Measurements from ENCODE around the gene PLCXD1.
"Not testable (repeated sequence)": the region's sequence is repeated elsewhere in the genome, so short reads cannot be mapped to it uniquely, and the experiment has no call there.

The PLCXD1 gene

DNA sequence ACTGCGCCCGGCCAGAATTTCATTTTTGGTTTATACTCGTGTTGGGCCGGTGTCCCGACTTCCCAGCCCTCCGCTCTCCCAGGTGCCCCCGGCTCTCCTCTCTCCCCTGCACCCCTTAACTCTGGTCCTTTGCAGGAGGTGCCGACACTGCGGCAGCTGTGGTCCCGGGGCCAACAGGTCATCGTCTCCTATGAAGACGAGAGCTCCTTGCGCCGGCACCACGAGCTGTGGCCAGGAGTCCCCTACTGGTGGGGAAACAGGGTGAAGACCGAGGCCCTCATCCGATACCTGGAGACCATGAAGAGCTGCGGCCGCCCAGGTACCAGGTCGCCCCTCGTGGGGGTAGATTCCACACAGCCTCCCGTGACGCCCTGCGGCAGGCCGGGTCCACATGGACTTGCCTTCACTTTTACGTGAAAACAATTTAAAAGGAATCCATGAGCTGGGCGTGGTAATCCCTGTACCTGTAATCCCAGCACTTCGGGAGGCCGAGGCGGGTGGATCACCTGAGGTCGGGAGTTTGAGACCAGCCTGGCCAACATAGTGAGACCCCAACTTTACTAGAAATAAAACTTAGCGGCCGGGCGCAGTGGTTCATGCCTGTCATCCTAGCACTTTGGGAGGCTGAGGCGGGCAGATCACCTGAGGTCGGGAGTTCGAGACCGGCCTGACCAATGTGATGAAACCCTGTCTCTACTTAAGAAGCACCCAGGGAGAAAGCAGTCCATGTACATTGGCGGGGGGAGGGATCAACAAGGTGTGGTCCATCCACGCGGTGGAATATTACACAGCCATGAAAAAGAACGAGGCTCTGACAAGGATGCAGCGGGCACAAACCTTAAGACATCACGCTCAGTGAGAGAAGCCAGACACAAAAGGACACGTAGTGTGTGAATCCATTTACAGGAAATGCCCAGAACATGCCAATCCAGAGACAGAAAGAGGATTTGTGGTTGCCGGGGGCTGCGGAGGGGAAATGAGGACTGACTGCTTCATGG is 12.0 kb downstream of the PLCXD1 start:
- DNase-seq = no peak

DNA sequence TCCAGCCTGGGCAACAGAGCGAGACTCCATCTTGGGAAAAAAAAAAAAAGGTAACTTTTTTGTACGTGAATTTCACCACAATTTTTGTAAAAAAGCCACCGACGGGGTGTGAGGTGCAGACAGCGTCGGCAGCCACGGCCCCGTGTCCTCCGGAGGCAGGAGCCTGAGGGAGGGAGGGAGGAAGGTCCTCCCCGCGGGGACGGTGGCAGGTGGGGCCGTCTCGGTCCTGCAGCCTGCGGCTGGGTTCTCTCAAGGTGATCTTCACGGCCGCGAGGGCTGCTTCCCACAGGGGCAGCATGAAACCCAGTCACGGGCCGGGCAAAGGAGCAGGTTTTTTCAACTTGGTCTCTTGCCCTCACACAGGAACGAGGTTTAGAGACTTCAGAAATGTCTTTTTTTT is 14.0 kb downstream of the PLCXD1 start:
- no peak for DNase-seq

GRCh38 chrX:298993-299392 is 17.8 kb downstream of the PLCXD1 start:
- DNase-seq = no peak

- no peak for DNase-seq
Measured at GRCh38 chrX:300334-300733, 19.2 kb downstream of the PLCXD1 start.

GRCh38 chrX:302975-303374 is 21.8 kb downstream of the PLCXD1 start:
- no peak for DNase-seq

- not testable (repeated sequence) for DNase-seq
Measured at GRCh38 chrX:305781-306613, 24.8 kb downstream of the PLCXD1 start.

DNA sequence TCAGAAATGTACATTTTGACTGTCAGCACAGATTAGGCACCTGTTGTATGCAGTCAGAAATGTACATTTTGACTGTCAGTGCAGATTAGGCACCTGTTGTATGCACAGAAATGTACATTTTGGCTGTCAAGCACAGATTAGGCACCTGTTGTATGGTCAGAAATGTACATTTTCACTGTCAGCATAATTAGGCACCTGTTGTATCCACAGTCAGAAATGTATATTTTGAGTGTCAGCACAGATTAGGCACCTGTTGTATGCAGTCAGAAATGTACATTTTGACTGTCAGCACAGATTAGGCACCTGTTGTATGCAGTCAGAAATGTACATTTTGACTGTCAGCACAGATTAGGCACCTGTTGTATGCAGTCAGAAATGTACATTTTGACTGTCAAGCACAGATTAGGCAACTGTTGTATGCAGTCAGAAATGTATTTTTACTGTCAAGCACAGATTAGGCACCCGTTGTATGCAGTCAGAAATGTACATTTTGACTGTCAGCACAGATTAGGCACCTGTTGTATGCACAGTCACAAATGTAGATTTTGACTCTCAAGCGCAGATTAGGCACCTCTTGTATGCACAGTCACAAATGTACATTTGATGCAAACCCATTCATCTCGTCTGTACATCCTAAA is 25.6 kb downstream of the PLCXD1 start:
- DNase-seq = not testable (repeated sequence)

- no peak for DNase-seq
Measured at GRCh38 chrX:307261-308111, 26.3 kb downstream of the PLCXD1 start.

DNA sequence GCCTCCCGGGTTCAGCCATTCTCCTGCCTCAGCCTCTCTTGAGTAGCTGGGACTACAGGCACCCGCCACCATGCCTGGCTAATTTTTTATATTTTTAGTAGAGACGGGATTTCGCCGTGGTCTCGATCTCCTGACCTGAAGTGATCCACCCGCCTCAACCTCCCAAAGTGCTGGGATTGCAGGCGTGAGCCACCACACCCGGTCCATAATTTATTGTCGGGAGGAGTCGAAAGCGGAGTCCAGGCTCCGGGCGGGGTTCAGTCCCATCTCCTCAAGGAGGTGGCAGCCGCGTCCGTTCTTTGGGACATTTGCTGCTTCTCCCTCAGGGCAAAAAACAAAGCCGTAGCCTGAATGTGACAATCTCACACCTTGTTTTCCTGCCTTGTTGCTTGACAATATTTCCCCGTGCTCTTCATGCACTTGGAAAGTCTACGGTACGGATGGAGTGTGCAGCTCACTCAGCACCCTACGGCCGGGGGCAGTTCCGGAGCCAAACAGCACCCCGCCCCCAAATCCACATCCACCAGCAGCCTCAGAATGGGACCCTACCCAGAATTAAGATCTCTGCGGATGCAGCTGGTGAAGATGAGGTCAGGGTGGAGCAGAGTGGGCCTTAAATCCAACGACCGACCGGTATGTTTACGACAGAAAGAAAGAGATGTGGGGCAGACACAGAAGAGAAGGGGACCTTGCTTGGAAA is 27.8 kb downstream of the PLCXD1 start:
- DNase-seq = no peak

DNA sequence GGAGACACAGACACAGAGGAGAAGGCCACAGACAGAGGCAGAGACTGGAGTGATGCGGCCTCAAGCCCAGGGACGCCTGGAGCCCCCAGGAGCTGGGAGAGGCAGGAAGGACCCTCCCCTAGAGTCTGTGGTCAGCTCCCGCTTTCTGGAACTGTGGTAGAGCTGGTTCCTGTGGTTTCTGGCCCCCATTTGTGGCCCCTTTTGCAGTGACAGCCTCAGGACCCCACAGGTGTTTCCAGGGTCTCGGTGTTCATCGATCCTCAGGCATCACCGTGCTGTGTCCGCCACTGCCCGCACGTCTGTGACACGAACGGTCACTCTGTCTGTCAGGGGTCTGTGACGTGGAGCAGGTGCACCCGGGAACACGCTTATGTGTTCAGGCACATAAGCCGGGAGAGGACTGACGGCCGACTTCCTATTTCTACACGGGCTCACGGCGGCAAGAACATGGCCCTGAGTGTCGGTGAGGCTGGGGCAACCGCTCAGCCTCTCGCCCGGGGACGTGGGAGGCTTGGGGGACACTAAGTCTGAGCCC is 29.5 kb downstream of the PLCXD1 start:
- DNase-seq = no peak

DNA sequence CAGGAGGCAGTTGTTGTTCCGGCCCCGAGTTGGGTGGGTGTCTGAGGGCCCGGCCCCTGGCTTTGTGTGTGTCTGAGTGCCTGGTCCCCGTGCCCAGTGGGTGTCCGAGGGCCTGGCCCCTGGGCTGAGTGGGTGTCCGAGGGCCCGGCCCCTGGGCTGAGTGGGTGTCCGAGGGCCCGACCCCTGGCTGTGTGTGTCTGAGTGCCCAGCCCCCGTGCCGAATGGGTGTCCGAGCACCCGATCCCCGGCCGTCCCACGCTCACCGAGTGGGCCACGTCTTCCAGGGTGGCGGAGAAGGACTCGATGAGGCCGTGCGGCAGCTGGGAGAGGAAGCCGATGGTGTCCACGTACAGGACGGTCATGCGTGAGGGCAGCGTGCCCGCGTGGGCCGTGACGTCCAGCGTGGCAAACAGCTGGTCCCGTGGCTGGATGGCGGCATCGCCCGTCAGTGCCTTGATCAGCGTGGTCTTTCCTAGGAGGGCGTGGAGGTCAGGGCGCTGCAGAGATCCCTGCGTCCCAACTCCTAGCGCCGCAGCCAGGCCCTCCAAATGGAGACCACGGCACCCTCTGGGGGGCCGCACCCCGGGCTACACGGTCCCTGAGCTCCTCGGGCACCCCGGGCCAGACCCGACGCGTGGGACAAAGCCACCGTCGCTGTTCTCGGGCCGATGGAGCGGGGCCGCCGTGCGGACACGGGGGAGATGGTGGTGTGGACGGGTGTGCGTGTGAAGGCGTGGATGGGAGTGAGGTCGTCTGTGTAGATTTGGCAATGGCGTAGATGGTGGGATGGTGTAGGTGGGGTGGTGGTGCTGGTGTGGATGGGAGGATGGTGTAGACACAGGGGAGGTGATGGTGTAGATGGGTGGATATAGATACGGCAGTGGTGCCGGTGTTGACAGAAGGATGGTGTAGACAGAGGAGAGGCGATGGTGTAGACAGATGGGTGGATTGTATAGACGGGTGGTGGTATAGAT is 30.3 kb downstream of the PLCXD1 start:
- no peak for DNase-seq

- no peak for DNase-seq
Measured at GRCh38 chrX:312621-313331, 31.6 kb downstream of the PLCXD1 start.

GRCh38 chrX:313546-313945 is 32.4 kb downstream of the PLCXD1 start:
- DNase-seq = no peak

DNA sequence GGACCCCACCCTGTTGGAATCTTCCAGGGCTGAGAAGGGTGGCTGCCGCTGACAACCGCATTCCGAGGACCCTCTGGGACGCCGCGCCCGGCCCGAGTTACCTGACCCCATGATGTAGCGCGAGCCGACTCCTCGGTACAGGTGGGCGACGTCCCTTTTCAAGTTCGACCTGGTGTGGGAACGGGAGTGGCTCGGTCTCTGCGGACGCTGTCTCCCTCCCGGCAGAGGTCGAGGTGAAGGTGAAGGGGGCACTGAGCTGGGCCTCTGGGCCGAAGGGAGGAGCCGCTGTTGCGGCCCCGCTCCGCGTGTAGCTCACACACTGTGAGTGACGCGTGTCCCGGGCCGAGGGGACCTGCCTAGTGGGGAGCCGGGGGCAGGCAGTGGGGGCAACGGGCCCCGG is 32.9 kb downstream of the PLCXD1 start:
- DNase-seq = no peak

- DNase-seq = no peak
Measured at GRCh38 chrX:314781-315595, 33.8 kb downstream of the PLCXD1 start.

DNA sequence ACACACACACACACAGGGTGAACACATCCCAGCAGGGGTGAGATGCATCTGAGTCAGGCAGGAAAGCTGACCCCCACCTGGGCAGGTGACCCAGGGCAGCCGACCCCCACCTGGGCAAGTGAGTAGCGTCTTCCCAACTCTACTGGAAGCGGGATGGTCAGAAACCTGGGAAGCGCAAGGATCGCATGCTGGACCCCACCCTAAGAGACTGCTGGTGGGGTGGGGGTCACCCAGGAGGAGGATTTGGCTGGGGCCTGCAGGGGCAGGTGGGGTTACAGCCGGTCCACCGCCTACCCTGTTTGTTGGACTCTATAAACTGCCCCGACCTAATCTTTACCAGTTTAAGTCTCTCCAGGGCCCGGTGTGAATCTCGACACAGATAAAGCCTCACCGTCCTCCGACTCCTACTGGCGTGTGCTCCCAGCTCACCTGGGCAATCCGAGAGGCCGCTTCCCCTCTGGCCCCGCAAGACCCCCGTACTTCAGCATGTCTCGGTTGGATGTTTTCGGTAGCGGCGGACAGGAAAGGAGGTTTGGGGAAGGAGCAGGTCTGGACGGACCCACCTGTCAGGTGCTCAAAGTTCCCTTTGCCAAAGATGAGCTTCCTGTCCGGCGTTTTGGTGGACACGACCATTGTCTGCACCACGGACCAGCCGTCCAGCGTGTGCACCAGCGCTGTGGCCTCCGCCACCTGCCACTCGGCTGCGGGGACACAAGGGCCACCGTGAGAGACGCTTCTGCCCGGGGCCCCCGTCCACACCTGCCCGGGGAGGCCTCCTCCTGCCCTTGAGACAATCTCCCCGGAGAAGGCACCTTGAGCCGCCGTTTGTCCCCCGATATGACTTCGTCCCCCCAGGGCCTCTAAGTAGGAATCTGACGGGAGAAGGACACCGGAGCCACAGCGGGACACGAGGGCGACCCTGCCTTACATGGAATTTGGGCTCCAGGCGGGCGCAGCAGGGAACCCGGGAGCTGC is 35.5 kb downstream of the PLCXD1 start:
- DNase-seq = no peak

DNA sequence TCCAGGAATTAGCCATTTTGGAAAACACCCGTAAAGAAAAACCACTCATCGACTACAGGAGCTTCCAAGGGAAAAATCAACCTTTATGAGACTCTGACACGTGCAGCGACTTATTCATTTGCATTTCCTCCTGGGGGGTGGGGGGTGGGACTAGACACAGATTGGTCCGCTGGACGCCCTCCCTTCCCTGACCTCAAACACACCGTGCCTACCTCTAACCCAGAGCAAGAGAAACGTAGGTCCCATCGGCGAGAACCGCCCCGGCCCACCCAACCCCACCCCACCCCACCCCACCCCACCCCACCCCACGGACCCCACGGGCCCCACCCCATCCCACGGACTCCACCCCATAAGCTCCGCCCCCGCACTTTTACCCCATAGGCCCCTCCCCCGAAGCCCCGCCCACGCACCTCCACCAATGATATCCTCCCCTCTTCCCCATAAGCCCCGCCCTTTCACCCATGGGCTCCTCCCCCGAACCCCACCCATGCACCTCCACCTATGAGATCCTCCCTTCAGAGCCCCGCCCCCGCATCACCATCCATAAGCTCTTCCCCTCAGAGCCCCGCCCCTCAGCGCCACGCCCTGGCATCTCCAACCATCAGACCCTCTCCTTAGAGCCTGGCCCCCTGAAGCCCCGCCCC is 36.4 kb downstream of the PLCXD1 start:
- DNase-seq = no peak
